Neural cell (in vitro differentiated cells): ENCODE data around the gene KCNA2. TPM values are rescaled to one million over a fixed set of nuclear protein-coding genes. Genes with fewer than 3 reads are reported as not detected.

Experiments
- H2AFZ ChIP-seq: fragments of 200-600, 300-800 bp; sonication (generic), shearing (Covaris generic); 2 replicates; pipeline ENCODE4 v1.6.0; 2014; ENCODE audit warnings: low read depth, mild to moderate bottlenecking, antibody characterized with exemption, low read length, moderate library complexity
- H3F3A ChIP-seq: fragments of 200-600 bp; shearing (Covaris generic); 2 replicates; pipeline ENCODE4 v1.6.1; 2016; ENCODE audit warnings: mild to moderate bottlenecking, moderate library complexity, mixed read lengths, antibody characterized with exemption, low read length; ENCODE audit not compliant: insufficient read depth, poor library complexity, severe bottlenecking
- H3K27ac ChIP-seq: fragments of 200-600, 300-800 bp; sonication (generic), shearing (Covaris generic); 2 replicates; pipeline ENCODE4 v1.5.1; 2014; ENCODE audit warnings: mild to moderate bottlenecking, low read length, moderate library complexity
- H3K27me3 ChIP-seq: fragments of 300-800, 200-600 bp; sonication (generic), shearing (Covaris generic); 2 replicates; pipeline ENCODE4 v1.6.0; 2014; ENCODE audit warnings: mild to moderate bottlenecking, low read depth, low read length, moderate library complexity; ENCODE audit not compliant: insufficient read depth
- H3K36me3 ChIP-seq: fragments of 300-800, 200-600 bp; sonication (generic), shearing (Covaris generic); 2 replicates; pipeline ENCODE4 v1.5.1; 2014; ENCODE audit warnings: mild to moderate bottlenecking, antibody characterized with exemption, low read length, moderate library complexity; ENCODE audit not compliant: insufficient read depth
- H3K4me2 ChIP-seq: fragments of 300-800, 200-600 bp; sonication (generic), shearing (Covaris generic); 2 replicates; pipeline ENCODE4 v1.6.0; 2014; ENCODE audit warnings: mild to moderate bottlenecking, low read length
- H3K4me3 ChIP-seq: fragments of 300-800, 200-600 bp; sonication (generic), shearing (Covaris generic); 2 replicates; pipeline ENCODE4 v1.5.1; 2014; ENCODE audit warnings: mild to moderate bottlenecking, low read length, moderate library complexity
- H3K79me2 ChIP-seq: fragments of 200-600 bp; shearing (Covaris generic); replicated peaks from 2 replicates; pipeline ENCODE4 v1.6.0; 2014; ENCODE audit warnings: mild to moderate bottlenecking, low read length, moderate library complexity; ENCODE audit not compliant: insufficient read depth
- H3K9ac ChIP-seq: fragments of 300-800, 200-600 bp; sonication (generic), shearing (Covaris generic); 2 replicates; pipeline ENCODE4 v1.6.1; 2016; ENCODE audit warnings: mild to moderate bottlenecking, low read length, mixed read lengths
- H3K9me2 ChIP-seq: fragments of 200-600 bp; shearing (Covaris generic); 2 replicates; pipeline ENCODE4 v1.6.1; 2016; ENCODE audit warnings: mild to moderate bottlenecking, low read length, mixed read lengths; ENCODE audit not compliant: insufficient read depth
- H3K9me3 ChIP-seq: fragments of 200-600, 300-800 bp; sonication (generic), shearing (Covaris generic); 2 replicates; pipeline ENCODE4 v1.6.1; 2016; ENCODE audit warnings: mild to moderate bottlenecking, mixed run types, low read length, moderate library complexity, mixed read lengths
- H4K20me1 ChIP-seq: fragments of 200-600 bp; shearing (Covaris generic); 2 replicates; pipeline ENCODE4 v1.6.1; 2016; ENCODE audit warnings: mild to moderate bottlenecking, mixed run types; ENCODE audit not compliant: insufficient read depth
- CTCF ChIP-seq: fragments of 450-650 bp; IDR thresholded peaks from 2 replicates; pipeline ENCODE4 v1.5.1; 2014; ENCODE audit warnings: antibody characterized with exemption, mild to moderate bottlenecking, moderate library complexity; ENCODE audit not compliant: poor library complexity, severe bottlenecking
- EP300 ChIP-seq: fragments of 450-650 bp; conservative IDR thresholded peaks from 2 replicates; pipeline ENCODE4 v1.6.1; 2014; ENCODE audit warnings: antibody characterized with exemption, mild to moderate bottlenecking, moderate library complexity; ENCODE audit not compliant: poor library complexity, severe bottlenecking
- EZH2 ChIP-seq: fragments of 200-600, 300-800 bp; shearing (Covaris generic), sonication (generic); IDR thresholded peaks from 2 replicates; pipeline ENCODE4 v1.6.1; 2014; ENCODE audit warnings: antibody characterized with exemption, low read length, borderline replicate concordance, mild to moderate bottlenecking; ENCODE audit not compliant: insufficient read depth, poor library complexity, severe bottlenecking
- MXI1 ChIP-seq: fragments of 450-650 bp; conservative IDR thresholded peaks from 2 replicates; pipeline ENCODE4 v1.6.1; 2014; ENCODE audit warnings: antibody characterized with exemption, mild to moderate bottlenecking; ENCODE audit not compliant: poor library complexity, severe bottlenecking
- POLR2AphosphoS5 ChIP-seq: IDR thresholded peaks from 2 replicates; pipeline ENCODE4 v1.6.1; 2012
- RAD21 ChIP-seq: fragments of 450-650 bp; conservative IDR thresholded peaks from 2 replicates; pipeline ENCODE4 v1.6.1; 2014; ENCODE audit warnings: antibody characterized with exemption, mild to moderate bottlenecking, moderate library complexity
- REST ChIP-seq: IDR thresholded peaks from 2 replicates; pipeline ENCODE4 v1.6.1; 2012; ENCODE audit warnings: borderline replicate concordance
- SMC3 ChIP-seq: fragments of 450-650 bp; conservative IDR thresholded peaks from 2 replicates; pipeline ENCODE4 v1.6.1; 2014; ENCODE audit warnings: antibody characterized with exemption, mild to moderate bottlenecking, moderate library complexity; ENCODE audit not compliant: poor library complexity
- TAF1 ChIP-seq: IDR thresholded peaks from 2 replicates; pipeline ENCODE4 v1.6.1; 2012; ENCODE audit warnings: low read depth
- polyA plus RNA-seq: library from polyadenylated mRNA; depleted of rRNA; stranded (reverse); fragments of >200 nt; gene quantifications from 2 replicates; pipeline ENCODE4 v1.2.3, GENCODE V29; 2014

Gene KCNA2
- polyA plus RNA-seq, 1 donor from 2014 or later = 3.4 TPM

GRCh38 chr1:110576441-110576840, 29.7 kb downstream of the KCNA2 start:
- Histone ChIP-seq H3K36me3 (no peaks in the 10 kb centered on the region), H3K4me3 (no peak overlapping the region), H2AFZ (no peak overlapping the region), H3K4me2 (no peak overlapping the region), H3K27ac (no peak overlapping the region), H3K27me3 (no peaks in the 10 kb centered on the region), H3K9ac (no peak overlapping the region), H3K9me2 (no peaks in the 10 kb centered on the region), H3F3A (no peaks in the 10 kb centered on the region), H3K79me2 (no peaks in the 10 kb centered on the region), H3K9me3 (no peaks in the 10 kb centered on the region), H4K20me1 (no peaks in the 10 kb centered on the region)
- TF ChIP-seq RAD21 = no peak
- no peak for TF ChIP-seq EP300
- no peak for TF ChIP-seq CTCF
- TF ChIP-seq SMC3 = no peak
- no peak for TF ChIP-seq REST
- TF ChIP-seq EZH2 = no peak
- no peak for TF ChIP-seq TAF1
- no peak for TF ChIP-seq POLR2AphosphoS5
- no peak for TF ChIP-seq MXI1

- Histone ChIP-seq H3K9me2 (no peaks in the 10 kb centered on the region), H3F3A (no peaks in the 10 kb centered on the region), H3K27ac (no peak overlapping the region), H3K9me3 (no peaks in the 10 kb centered on the region), H3K4me2 (no peak overlapping the region), H3K4me3 (no peak overlapping the region), H3K9ac (no peak overlapping the region), H2AFZ (no peak overlapping the region), H3K27me3 (no peaks in the 10 kb centered on the region), H3K79me2 (no peaks in the 10 kb centered on the region), H4K20me1 (no peaks in the 10 kb centered on the region), H3K36me3 (no peaks in the 10 kb centered on the region)
- TF ChIP-seq EP300 (no peak), EZH2 (no peak), REST (no peak), SMC3 (no peak), RAD21 (no peak), POLR2AphosphoS5 (no peak), TAF1 (no peak), CTCF (no peak), MXI1 (no peak)
Observed at GRCh38 chr1:110573314-110573713, 32.8 kb downstream of the KCNA2 start.
